ENCODE measurements around the gene CENPF. TPM values are rescaled to one million over a fixed set of nuclear protein-coding genes. Genes with fewer than 3 reads are reported as not detected.
A peak's percentile ranks its signal among the peaks of the same experiment; 100 is the strongest.

CENPF gene
- total and polyA plus RNA-seq, 2 of the 13 experiments (the other 11 are each of a cell fraction or from before 2014, with no cell fraction given) = 14.7 to 84.9 TPM

- no peak for TF ChIP-seq PBX2 (CRISPR knock-in tag; IDR thresholded peaks at IDR 0.05)
- 0 out of 2 replicates have a peak, but pooled peaks have one; percentile 43 for TF ChIP-seq MEIS2 (CRISPR knock-in tag; IDR thresholded peaks at IDR 0.05)
- no peak for TF ChIP-seq ZFP37 (CRISPR knock-in tag; IDR thresholded peaks at IDR 0.05; ENCODE audit: borderline replicate concordance)
- TF ChIP-seq KDM4B (CRISPR knock-in tag; IDR thresholded peaks at IDR 0.05) = 0 out of 2 replicates have a peak, but pooled peaks have one; percentile 72
- no peak for TF ChIP-seq KLF11 (CRISPR knock-in tag; IDR thresholded peaks at IDR 0.05)
- TF ChIP-seq RARG (CRISPR knock-in tag; IDR thresholded peaks at IDR 0.05; ENCODE audit: low read depth) = no peak
- TF ChIP-seq, protein P1, sequence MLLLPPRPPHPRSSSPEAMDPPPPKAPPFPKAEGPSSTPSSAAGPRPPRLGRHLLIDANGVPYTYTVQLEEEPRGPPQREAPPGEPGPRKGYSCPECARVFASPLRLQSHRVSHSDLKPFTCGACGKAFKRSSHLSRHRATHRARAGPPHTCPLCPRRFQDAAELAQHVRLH (CRISPR knock-in tag; IDR thresholded peaks at IDR 0.05; ENCODE audit: borderline replicate concordance, low read depth) = peak; percentile 75; the same call in 1 of the 2 replicates
- peak; percentile 91 for TF ChIP-seq ZNF644 (CRISPR knock-in tag; IDR thresholded peaks at IDR 0.05; ENCODE audit: low read depth)
- TF ChIP-seq SIX1 (CRISPR knock-in tag; IDR thresholded peaks at IDR 0.05; ENCODE audit: borderline replicate concordance) = peak; percentile 56; the same call in 1 of the 2 replicates
- no peak for TF ChIP-seq ZNF512B (CRISPR knock-in tag; IDR thresholded peaks at IDR 0.05; ENCODE audit: borderline replicate concordance)
- TF ChIP-seq SP1 (IDR thresholded peaks at IDR 0.05) = no peak
- TF ChIP-seq SP1 (CRISPR knock-in tag; IDR thresholded peaks at IDR 0.05) = no peak
- TF ChIP-seq POLR2AphosphoS2 (IDR thresholded peaks at IDR 0.05; ENCODE audit: low read depth, low read length) = no peak
- no peak for TF ChIP-seq ZNF180 (CRISPR knock-in tag; IDR thresholded peaks at IDR 0.05; ENCODE audit: borderline replicate concordance, low read depth)
- TF ChIP-seq RXRB (CRISPR knock-in tag; IDR thresholded peaks at IDR 0.05; ENCODE audit: borderline replicate concordance) = peak; percentile 75; the same call in 1 of the 2 replicates
- no peak for TF ChIP-seq NFYC (CRISPR knock-in tag; IDR thresholded peaks at IDR 0.05)
- TF ChIP-seq, protein P2, sequence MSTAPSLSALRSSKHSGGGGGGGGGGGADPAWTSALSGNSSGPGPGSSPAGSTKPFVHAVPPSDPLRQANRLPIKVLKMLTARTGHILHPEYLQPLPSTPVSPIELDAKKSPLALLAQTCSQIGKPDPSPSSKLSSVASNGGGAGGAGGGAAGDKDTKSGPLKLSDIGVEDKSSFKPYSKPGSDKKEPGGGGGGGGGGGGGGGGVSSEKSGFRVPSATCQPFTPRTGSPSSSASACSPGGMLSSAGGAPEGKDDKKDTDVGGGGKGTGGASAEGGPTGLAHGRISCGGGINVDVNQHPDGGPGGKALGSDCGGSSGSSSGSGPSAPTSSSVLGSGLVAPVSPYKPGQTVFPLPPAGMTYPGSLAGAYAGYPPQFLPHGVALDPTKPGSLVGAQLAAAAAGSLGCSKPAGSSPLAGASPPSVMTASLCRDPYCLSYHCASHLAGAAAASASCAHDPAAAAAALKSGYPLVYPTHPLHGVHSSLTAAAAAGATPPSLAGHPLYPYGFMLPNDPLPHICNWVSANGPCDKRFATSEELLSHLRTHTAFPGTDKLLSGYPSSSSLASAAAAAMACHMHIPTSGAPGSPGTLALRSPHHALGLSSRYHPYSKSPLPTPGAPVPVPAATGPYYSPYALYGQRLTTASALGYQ (CRISPR knock-in tag; IDR thresholded peaks at IDR 0.05) = peak; percentile 72; the same call in 1 of the 2 replicates
- TF ChIP-seq, protein P3, sequence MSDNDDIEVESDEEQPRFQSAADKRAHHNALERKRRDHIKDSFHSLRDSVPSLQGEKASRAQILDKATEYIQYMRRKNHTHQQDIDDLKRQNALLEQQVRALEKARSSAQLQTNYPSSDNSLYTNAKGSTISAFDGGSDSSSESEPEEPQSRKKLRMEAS (IDR thresholded peaks at IDR 0.05) = no peak
- TF ChIP-seq FOXK2 (IDR thresholded peaks at IDR 0.05) = peak; percentile 19; the same call in 1 of the 2 replicates
- no peak for TF ChIP-seq MAF1 (CRISPR knock-in tag; IDR thresholded peaks at IDR 0.05; ENCODE audit: borderline replicate concordance)
- no peak for TF ChIP-seq SCMH1 (CRISPR knock-in tag; IDR thresholded peaks at IDR 0.05; ENCODE audit: borderline replicate concordance)
- TF ChIP-seq ELK4 (CRISPR knock-in tag; IDR thresholded peaks at IDR 0.05; ENCODE audit: borderline replicate concordance) = no peak
- no peak for TF ChIP-seq MED13 (CRISPR knock-in tag; IDR thresholded peaks at IDR 0.05)
- TF ChIP-seq FOXK1 (CRISPR knock-in tag; IDR thresholded peaks at IDR 0.05; ENCODE audit: borderline replicate concordance, low read depth) = peak; percentile 69; the same call in 1 of the 2 replicates
- TF ChIP-seq KDM2A (CRISPR knock-in tag; IDR thresholded peaks at IDR 0.05; ENCODE audit: borderline replicate concordance, low read depth) = no peak
- peak; percentile 75 for TF ChIP-seq ISL2 (CRISPR knock-in tag; IDR thresholded peaks at IDR 0.05)
These were observed 75.4 kb downstream of the CENPF start (continued) for GRCh38 chr1:214678386-214678785.
